HG03571 (cell line): ENCODE results near the gene EIF2AK2.

ENCODE experiments used
- ATAC-seq: cut with Tn5 transposase; IDR thresholded peaks from one replicate; pipeline ENCODE4 v1.9.1; 2021; ENCODE audit not compliant: unreplicated experiment

EIF2AK2 gene

DNA sequence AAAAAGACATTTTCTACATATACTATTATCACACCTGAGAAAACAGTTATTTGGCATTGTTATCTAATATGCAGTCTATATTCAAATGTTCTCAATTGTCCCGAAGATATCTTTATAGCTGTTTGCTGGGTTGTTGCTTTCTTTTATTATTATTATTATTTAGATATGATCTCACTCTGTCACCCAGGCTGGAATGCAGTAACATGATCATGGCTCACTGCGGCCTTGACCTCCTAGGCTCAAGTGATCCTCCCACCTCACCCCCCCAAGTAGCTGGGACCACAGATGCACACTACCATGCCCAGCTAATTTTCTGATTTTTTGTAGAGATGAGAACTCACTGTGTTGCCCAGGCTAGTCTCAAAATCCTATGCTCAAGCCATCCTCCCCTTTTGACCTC is 52.6 kb downstream of the EIF2AK2 start:
- no peak for ATAC-seq

DNA sequence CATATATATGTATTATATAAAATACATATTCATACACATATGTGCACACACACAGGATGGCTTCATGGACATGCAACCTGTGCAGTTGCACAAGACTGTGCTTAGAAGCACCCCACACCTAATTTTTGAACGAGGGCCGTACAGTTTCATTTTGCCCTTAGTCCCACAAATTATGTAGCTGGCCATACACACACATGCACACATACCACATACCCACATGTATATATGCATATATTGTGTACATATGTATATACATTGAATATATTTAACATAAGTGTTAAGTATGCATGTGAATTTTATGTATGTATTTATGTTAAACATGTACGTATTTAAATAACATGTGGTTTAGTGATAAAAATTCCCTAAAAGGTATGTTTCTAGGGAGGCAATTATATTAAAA is 54.2 kb downstream of the EIF2AK2 start:
- ATAC-seq: no peak

DNA sequence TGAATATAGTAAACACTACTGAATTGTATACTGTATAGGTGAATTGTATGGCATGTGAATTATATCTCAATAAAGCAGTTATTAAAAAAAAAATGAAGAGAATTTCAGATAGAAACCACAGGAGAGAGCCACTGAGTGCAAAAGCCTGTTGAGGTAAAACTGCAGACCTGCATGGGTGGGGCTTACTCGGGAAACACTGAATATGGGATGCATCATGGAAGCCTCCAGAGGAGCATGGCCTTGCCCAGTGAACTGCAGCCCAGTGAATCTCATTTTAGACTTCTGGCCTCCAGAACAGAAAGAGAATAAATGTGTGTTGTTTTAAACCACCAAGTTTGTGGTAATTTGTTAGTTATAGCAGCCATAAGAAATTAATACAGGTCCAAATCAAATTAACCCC is 56.7 kb downstream of the EIF2AK2 start:
- ATAC-seq: no peak

DNA sequence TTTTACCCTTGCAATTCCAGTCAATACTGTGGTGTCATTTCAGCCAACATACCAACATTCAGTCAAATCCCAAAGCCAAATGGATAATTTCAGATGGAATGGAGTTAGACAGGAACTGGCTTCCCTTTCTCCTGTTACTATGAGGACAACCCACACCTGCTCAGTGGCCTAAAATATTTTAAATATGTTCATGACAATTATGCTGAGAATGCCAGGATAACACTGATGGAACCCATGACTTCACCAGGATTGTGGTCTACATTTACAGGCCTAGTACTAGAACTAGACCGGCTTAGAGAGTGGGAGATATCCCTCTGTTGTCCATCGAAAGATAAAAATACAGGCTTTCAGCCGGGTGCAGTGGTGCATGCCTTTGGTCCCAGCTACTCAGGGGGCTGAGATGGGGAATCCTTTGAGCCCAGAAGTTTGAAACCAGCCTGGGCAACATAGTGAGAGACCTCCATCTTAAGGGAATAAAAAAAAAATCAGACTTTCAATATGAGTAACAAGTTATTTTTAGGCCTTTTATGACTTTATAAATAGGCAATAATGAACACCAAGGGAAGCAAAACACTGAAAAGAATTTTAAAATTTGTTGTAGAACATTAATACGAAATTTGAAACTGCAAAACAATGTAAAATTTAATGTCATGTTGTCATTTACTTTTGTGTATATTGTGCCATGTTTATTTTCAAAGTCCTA is 58.2 kb downstream of the EIF2AK2 start:
- no peak for ATAC-seq

DNA sequence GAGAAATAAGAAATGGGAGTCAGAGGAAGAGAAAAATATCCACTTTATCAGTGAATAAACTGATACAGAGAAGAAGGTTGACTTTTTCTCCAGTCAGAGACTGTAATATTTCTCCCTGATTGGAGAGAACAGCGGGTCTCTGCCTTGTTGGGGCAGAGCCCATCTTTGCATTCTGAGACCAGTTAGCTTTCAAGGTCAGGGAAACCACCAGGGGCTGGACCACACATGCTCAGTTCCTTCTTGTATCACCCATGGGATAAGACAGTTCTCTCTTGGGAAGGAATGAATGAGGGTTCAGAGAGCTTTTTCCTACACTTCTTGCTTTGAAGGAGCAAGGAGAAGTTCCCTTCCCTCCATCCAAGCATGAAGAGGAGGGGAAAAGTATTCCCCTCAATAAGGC is 60.2 kb downstream of the EIF2AK2 start:
- no peak for ATAC-seq

DNA sequence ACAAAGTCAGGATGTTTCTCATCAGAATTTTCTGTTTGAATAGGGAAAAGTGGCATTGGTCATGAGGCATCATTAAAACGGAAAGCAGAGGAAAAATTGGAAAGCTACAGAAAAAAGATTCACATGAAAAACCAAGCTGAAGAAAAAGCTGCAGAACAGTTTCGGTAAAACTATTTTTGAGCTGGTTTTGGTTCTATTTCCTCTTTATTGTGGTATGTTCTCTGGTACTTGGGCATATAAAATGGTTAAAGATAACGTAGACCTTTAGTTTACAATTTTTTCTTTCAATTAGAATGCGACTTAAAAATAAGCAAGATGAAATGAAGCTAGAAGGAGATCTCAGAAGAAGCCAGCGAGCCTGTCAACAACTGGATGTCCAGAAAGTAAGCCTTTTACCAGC is 64.9 kb downstream of the EIF2AK2 start:
- ATAC-seq: peak; percentile 35

DNA sequence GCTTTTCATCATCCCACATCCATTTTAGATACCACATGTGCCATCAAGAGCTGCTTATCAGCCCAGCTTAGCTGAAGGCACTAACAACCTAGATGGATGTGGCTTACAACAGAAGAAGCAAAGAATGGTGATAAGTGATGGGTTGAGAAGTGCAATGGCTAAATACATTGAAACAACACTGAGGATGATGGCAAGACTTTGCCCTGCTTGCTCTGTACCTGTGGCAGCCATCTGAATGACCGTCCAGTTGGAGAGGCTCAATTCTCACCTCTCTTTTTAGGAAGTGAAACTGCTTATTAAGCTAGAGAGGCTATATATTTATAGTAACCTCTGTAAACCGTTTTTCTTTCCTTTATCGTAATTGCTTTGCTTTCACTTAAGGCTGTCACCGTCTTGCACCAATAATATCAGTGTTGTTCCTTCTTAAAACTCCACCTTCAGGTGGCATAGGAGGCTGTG is 66.7 kb downstream of the EIF2AK2 start:
- ATAC-seq: peak; percentile 90

DNA sequence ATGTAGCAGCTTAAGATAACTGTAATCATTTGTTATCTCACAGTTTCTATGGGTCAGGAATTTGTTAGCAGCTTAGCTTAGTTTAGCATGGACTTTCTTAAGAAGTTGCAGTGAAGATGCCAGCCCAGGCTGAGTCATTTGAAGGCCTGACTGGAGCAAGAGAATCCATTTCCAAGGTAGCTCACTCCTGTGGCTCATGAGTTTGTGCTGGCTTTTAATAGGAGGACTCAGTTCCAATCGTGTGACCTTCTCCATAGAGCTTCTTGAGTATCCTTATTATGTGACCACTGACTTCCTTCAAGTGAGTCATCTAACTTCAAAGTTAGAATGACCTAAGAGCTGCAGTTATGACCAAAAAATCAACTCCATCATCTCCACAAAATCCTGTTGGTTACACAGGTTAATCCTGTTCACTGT is 71.0 kb downstream of the EIF2AK2 start:
- no peak for ATAC-seq

DNA sequence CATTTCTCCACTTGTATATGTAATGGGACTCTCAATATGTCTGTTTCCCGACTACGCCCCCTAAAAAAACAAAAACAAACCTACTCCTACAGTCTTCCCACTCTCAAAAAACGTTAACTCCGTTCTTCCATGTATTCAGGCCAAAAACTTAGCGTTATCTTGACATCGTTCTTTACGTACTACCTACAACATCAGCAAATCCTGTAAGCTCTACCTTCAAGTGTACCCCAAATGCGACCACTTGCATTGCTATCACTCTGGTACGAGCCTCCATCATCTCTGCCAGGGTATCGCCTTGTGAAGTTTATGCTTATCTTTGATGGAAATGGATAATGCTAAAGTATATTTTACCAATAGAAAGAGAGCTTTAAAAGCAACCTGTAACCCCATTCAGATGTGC is 72.0 kb downstream of the EIF2AK2 start:
- no peak for ATAC-seq

DNA sequence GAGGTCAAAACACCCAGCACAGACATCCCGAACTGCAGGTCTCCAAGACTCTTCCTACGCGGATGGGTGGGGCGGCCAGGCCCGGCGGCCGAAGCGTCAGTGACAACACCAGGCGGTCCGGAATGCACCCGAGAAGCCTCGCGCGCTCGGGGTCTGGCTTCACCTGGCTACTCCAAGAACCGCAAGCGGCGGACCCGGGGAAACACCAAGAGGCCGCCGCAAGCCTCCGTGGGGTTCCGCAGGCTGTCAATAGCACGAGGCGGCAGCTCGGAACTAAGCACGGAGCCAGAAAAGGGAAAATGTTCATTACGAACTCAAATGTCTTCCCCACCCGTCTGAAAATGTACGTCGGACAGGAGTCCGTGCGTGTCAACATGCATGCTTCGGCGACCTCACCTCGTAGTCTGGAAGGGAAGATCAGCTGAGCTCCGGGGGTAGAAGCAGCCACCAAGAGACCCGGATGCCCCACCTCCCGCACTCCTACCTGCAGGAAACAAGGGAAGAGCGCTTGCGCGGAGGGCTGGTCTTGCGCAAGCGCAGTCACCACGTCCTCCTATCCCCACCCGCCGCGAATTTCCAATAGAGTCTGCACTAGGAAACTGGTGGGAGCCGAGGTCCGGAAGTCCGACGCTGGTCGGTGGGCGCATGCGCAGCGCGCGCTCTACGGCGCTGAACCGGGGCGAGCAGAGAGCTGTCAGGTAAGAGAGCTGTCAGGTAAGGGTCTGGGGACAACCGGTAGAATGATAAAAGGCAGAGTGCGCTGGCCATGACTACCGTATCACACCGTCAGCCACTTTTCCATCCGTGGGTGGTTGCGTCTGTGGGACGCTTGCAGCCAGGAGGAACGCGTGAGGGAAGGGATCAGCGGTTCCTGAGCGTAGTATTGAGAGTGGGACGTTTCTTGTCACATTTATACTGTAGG is 72.6 kb downstream of the EIF2AK2 start, which contains the start of the genes GPATCH11 and HEATR5B:
Gene GPATCH11 (plus strand): TSS at position 646 of the 922 bp plus-strand sequence. CDS start 3,864 bp downstream, outside the sequence.
Gene HEATR5B (minus strand): TSS at position 500 of the 922 bp plus-strand sequence. CDS start 958 bp downstream, outside the sequence.
- peak; percentile 73 for ATAC-seq

DNA sequence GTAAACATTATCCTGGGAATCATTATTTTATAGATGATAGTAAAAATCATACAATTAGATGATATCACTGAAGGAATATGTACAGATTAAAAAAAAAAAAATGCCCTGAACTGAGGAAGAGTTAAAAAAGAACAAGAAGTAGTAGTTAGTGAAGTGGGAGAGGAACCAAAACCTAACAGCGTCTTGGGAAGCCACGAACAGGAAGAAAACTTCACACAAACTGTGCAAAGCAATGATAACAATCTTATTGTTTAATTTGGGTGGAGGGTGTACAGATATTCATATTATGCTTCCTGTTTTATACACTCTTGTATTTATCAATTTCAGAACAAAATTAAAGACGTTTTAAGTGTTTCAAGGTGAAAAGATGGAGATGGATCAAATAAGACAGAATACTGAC is 76.1 kb downstream of the EIF2AK2 start:
- no peak for ATAC-seq

DNA sequence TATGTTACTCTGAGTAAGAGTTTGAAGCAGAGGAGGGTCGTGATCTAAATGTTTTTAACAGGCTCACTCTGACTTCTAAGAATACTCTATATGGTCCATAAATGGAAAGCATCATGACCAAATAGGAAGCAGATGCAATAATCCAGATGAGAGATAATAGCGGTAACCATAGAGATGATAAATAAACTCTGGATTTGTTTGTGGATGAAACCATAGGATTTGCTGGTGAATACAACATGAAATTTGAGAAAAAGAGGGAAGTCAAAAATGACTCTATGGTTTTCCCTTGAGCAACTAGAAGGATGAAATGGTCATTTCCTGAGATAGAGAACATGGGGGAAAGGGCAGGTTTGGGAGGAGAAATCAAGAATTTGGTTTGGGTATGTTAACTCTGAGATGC is 76.5 kb downstream of the EIF2AK2 start:
- no peak for ATAC-seq

DNA sequence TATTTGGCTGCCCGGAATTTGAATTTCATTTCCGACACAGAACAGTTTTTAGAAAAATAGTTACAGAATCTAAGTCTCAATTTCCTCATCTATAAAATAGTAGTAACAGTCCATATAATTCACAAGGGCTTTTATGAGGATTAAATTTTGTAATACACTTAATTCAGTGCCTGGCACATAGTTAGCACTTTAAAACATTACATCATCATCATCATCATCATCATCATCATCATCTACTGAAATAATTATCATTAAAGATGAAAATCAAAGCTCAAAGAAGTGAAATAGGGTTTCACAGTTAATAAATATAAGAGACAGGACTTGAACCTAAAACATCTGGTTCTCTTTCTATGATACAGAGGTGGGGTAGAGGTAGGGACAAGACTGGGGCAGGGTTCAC is 85.8 kb downstream of the EIF2AK2 start:
- ATAC-seq: no peak

DNA sequence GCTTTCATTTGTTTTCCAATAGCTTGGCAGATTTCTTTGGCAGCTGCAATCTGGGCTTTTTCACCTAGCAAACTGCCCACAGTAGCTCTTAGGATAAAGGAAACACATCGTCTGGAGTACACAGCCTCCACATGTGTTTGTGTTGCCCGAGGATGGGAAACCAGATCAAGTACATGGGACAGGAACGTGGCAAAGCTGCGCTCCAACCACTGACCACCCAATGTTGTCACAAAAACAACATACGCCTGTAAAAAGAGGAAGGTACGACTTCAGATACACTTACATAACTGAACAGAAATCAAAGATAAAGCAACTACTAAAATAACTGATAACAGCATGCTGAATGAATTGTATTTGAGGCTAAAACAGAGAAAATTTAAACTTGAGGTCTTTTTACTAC is 88.1 kb downstream of the EIF2AK2 start:
- no peak for ATAC-seq

DNA sequence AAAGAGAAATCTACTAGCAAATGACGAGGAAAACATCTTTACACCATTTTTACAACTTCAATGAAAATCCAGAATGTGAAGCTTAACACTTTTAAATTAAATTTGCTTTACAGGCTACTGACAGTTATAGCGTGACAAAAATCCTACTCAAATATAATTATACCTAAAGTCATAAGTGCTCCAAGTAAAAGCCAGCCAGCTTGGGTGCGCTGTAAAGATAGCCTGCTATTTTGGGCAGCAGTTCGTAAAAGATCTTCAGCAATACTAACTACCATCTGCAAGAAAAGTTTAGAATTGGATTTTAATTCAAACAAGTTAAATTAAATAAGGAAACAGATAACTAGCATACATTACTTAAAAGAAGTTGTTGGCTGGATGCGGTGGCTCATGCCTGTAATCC is 95.0 kb downstream of the EIF2AK2 start:
- ATAC-seq: no peak

DNA sequence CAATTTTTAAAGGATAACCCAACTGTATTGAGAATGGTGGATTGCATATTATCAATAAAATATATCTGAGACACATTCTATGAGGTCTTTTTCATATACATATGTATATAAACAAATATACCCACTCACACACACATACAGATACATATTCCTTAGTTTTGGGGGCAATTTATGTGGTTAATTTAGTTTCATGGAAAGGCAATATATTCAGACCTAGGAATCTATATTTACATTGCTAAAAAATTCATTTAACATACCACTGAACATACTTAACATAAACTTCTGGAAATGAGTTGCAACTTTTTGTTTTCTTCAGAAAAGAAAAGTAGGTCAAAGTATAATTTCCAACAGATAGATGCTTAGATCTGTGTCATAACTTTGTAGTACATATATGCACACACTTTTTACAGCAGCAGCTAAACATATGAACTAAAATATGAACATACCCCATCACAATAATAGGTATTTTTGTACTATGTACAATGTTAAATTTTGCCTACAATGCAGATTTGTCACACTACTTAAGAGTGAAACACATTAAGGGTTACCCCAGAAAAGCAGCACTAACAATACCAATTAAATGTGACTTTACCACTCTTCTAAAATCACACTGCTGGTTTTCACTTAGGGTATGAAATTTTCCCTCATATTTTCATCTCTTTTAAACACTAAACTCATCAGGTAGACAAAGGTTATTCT is 95.6 kb downstream of the EIF2AK2 start:
- no peak for ATAC-seq

DNA sequence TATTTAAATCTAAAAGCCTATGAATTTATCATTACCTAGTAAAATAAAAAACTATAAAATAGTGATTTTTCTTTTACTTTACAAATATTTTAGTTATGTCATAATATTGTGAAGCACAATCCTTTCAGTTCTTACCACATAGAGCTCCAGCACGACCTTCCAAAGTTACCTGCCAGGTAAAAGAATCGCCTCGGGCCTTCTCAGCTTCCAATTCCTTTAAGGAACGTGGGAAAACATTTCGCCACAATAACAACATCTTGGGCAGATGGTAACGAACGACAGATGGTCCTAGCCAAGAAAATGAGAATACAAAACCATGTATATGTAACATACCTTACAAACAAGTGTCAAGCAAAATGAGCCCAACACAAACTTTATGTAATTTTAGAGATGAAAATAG is 96.3 kb downstream of the EIF2AK2 start:
- ATAC-seq: no peak

DNA sequence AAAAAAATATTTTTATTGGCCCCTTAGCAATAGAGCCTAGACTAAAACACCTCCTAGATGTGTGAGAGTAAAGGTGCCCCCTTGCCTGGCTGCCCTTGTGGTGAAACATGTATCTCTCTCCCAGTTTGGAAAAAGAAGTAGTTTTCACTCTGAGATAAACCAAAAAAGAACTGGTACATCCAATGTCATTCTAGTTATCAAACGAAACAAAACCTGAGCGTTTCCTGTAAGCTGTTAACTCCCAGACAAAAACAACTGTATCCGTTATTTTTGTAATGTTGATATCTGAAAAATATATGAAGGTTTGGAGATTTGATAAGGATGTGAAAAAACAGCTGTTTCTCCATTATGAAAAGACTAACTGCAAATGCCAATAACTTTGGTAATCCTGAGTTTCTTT is 96.9 kb downstream of the EIF2AK2 start:
- ATAC-seq: no peak

DNA sequence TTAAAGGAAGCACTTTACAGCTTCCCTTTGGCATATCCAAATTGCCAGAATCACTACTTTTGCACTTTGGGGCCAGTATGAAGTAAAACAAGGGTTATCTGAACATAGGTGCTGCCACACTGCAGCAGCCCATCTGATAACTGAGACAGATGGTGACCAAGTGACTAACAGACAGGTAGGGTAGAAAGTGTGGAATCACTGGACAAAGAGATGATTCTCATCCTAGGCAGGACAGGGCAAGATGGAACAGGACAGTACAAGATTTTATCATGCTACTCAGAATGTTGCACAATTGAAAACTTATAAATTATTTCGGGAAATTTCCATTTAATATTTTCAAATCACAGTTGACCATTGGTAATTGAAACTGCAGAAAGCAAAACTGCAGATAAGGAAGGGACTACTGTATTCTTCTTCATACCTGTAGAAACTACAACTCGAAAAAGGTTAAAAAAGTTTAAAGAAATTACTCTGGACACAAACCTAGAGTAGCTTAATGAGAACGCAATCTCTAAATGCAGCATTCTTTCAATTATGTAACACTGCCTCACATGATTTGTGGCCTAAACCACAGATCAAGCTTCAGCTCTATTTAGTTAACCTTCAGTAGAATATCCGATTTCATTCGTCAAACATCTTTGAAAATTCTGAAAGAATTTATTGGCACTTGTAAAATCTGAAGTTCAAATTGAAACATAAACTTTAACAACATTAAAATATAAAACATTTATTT is 104.0 kb downstream of the EIF2AK2 start:
- ATAC-seq: no peak
